Fibroblast of villous mesenchyme (primary cell): ENCODE results near the gene TCF25. TPM values are rescaled to one million over a fixed set of nuclear protein-coding genes. Genes with fewer than 3 reads are reported as not detected.
A peak's percentile ranks its signal among the peaks of the same experiment; 100 is the strongest.

ENCODE experiments used
- DNase-seq: peaks from one replicate; pipeline ENCODE4 v3.0.0-alpha.2; 2010; ENCODE audit warnings: low read depth
- H3K4me3 ChIP-seq: 2 replicates; pipeline ENCODE4 v1.5.1; 2011; ENCODE audit warnings: low read depth, mild to moderate bottlenecking, low read length
- total RNA-seq: library from RNA; depleted of rRNA; stranded (reverse); fragments of >200 nt; gene quantifications from 2 replicates; pipeline ENCODE4 v1.2.3, GENCODE V29; 2012
- TF ChIP-seq, protein P1 (sequence below): IDR thresholded peaks from 2 replicates; pipeline ENCODE4 v1.5.1; 2012; ENCODE audit warnings: low read depth, mild to moderate bottlenecking, low read length; ENCODE audit not compliant: insufficient read depth

The TCF25 gene
- total RNA-seq, 1 donor = 188 TPM

DNA sequence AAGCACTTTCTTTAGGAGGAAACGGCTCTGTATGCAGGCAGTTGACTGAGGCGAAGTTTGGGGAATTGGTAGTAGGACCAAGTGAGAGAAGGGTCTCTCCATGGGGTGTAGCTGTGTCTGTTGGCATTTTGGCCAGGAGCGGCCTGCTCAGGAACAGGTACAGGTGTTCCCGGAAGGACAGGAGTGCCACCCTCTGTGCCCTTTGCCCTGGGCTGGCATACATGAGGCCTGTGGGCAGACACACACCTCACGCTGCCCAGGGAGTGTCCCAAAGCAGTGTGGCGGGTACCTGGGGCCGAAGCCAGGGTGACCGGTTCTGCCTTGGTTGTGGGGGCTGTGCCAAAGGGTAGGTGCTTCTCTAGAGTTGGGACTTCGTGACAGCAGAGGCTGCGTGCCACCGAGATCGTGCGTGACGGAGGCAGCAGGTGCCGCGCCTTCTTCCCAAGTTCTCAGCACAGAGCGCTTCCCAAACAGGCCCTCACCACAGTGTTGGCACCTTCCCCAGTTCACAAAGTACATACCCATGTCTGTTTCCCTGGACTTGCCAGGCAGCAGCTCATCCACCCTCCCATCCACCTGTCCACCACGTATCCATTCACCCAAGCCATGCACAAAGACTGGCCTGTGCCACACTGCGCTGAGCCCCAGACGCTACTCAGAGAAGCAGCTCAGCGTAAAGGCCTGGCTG is 19.9 kb upstream of the TCF25 start:
- TF ChIP-seq, protein P1, sequence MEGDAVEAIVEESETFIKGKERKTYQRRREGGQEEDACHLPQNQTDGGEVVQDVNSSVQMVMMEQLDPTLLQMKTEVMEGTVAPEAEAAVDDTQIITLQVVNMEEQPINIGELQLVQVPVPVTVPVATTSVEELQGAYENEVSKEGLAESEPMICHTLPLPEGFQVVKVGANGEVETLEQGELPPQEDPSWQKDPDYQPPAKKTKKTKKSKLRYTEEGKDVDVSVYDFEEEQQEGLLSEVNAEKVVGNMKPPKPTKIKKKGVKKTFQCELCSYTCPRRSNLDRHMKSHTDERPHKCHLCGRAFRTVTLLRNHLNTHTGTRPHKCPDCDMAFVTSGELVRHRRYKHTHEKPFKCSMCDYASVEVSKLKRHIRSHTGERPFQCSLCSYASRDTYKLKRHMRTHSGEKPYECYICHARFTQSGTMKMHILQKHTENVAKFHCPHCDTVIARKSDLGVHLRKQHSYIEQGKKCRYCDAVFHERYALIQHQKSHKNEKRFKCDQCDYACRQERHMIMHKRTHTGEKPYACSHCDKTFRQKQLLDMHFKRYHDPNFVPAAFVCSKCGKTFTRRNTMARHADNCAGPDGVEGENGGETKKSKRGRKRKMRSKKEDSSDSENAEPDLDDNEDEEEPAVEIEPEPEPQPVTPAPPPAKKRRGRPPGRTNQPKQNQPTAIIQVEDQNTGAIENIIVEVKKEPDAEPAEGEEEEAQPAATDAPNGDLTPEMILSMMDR = no peak
- H3K4me3 ChIP-seq = no peak overlapping the region
- DNase-seq = no peak

DNA sequence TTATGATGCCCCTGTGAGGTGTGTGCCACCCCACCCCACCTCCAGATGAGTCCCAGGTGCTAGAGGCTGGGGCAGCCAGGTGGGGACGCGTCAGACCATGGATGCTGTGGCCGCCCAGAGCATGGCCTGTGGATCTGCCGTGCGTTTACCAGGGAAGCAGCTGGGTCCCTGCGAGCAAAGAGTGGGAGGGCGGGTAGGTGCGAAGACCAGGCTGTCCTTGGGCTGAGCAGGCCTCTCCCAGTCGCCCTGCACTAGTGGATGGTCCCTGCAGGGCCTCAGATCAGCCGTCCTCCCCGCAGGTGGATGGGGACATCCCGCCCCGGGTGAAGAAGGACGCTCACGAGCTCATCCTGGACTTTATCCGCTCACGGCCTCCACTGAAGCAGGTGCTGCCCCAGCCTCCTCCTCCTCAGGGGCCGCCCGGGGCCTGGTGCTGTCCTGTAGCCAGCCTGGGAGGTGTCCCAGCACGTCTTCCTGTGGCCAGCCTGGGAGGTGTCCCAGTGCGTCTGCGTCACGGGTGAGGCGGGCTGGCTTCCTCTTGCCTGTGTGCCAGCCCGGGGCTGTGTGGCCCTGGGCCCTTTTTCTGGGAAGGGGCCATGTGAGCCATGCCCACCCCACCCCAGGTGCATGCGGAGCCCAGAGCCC is 18.0 kb upstream of the TCF25 start:
- TF ChIP-seq, protein P1 = no peak
- H3K4me3 ChIP-seq = no peak overlapping the region
- DNase-seq = no peak

DNA sequence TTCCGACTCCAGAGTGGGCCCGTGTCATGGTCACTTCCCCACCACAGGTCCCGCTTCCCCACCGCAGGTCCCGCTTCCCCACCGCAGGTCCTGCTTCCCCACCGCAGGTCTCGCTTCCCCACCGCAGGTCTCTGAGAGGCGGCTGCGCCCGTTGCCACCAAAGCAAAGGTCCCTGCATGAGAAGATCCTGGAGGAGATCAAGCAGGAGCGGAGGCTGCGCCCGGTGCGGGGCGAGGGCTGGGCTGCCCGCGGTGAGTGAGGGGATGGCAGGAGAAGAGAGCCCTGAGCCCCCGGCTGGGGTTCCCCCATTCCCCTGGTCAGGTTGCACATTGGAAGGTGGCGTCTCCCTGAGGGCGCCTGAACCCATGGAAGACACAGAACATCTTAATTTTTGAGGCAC is 17.4 kb upstream of the TCF25 start:
- no peak overlapping the region for H3K4me3 ChIP-seq
- TF ChIP-seq, protein P1 = no peak
- no peak for DNase-seq

DNA sequence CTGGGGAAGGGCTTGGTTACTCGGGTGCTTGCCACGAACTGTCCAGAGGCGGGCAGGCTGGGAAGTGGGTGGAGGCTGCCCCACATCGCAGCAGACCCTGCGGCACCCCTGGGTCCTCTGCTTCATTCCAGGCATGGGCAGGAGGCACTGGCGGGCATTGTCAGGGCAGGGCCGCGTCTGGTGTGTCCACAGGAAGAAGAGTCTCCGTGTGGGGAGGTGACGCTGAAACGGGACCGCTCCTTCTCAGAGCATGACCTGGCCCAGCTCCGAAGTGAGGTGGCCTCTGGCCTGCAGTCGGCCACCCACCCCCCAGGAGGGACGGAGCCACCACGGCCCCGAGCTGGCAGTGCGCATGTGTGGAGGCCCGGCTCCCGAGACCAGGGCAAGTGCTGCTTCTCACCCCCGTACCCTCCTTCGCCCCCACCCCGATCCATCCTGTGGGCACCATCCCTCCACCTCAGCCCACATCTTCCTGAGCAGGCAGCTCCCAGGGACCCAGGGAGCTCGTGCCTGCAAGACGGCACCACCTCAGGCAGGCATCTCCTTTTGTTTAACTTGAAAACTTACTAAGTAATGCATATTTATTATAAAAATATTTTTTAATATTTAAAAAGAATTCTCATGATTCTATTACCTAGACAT is 14.3 kb upstream of the TCF25 start:
- no peak overlapping the region for H3K4me3 ChIP-seq
- DNase-seq = no peak
- TF ChIP-seq, protein P1 = no peak

DNA sequence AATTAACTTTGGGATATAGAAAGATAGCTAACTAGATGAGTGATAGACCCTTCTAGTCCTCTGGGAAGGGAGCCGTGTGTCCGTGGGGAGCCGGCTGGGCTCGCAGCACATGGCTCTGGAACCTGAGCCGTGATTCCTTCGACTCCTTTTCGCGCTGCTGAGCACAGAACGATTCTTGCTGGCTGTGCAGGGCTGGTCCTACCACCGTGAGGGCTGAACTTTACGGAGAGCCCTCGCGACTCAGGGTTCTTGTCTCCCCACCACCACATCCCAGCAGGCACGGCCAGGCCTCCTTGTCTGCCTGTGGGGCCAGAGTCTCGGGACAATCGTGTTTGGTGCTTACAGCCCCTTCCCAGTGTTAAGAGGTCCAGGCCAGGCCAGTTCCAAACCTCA is 13.8 kb upstream of the TCF25 start:
- H3K4me3 ChIP-seq = no peak overlapping the region
- TF ChIP-seq, protein P1 = no peak
- DNase-seq = no peak

DNA sequence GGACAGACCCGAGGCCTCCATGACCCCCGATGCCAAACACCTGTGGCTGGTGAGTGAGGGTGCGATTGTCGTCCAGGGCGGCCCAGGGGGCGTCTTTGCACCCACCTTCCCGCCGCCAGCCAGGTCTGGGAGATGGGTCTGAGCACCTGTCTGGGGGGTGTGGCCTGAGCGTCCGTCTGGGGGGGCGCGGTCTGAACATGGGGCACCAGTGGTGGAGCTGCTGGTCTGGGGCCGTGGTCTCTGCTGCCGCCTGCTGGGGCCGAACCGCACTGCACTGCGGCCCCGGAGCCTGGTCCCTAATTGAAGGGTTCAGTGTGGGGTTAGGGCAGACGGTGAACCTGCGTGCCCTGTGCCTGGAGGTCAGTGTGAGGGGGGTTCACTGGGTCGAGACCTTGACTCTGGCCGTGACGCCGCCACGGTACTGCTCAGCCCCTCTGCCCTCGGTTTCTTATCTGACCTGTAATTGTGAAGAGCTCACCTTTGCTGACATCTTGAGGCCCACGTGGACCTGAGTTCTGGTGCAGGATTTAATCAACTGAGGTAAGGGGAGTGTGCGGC is 12.6 kb upstream of the TCF25 start:
- peak; percentile 20 for DNase-seq
- no peak overlapping the region for H3K4me3 ChIP-seq
- TF ChIP-seq, protein P1 = peak; percentile 97
